ENCODE measurements around the gene TTC23. TPM values are rescaled to one million over a fixed set of nuclear protein-coding genes. Genes with fewer than 3 reads are reported as not detected.
"Not testable (repeated sequence)": the region's sequence is repeated elsewhere in the genome, so short reads cannot be mapped to it uniquely, and the experiment has no call there.

Gene TTC23
- total RNA-seq, 1 donor from 2014 or later: 32.3 TPM

GRCh38 chr15:99117111-99117510, 132.3 kb downstream of the TTC23 start:
- Mint-ChIP-seq H3K36me3 (peaks cover 2% of the 10 kb centered on the region), H3K9me3 (no peaks in the 10 kb centered on the region), H3K27ac (no peak overlapping the region), H3K4me3 (no peak overlapping the region), H3K27me3 (ENCODE audit: low read depth) (no peaks in the 10 kb centered on the region), H3K4me1 (peaks cover 22% of the 10 kb centered on the region)
- TF ChIP-seq CTCF (IDR thresholded peaks at IDR 0.05; ENCODE audit: unreplicated experiment): no peak
- no peak for DNase-seq (ENCODE audit: low spot score in 2 of 2, unreplicated experiment in 2 of 2)

GRCh38 chr15:99115300-99116215, 133.8 kb downstream of the TTC23 start:
- no peak for TF ChIP-seq CTCF (IDR thresholded peaks at IDR 0.05; ENCODE audit: unreplicated experiment)
- peaks cover 2% of the 10 kb centered on the region for H3K27me3 Mint-ChIP-seq (ENCODE audit: low read depth)
- no peak overlapping the region for H3K4me3 Mint-ChIP-seq
- H3K36me3 Mint-ChIP-seq: peaks cover 2% of the 10 kb centered on the region
- H3K9me3 Mint-ChIP-seq: no peaks in the 10 kb centered on the region
- peaks cover 6% of the 10 kb centered on the region for H3K4me1 Mint-ChIP-seq
- no peak overlapping the region for H3K27ac Mint-ChIP-seq
- no peak for DNase-seq (ENCODE audit: low spot score in 2 of 2, unreplicated experiment in 2 of 2)

GRCh38 chr15:99114511-99115299, 134.7 kb downstream of the TTC23 start:
- H3K4me3 Mint-ChIP-seq: no peak overlapping the region
- H3K9me3 Mint-ChIP-seq: no peaks in the 10 kb centered on the region
- TF ChIP-seq CTCF (IDR thresholded peaks at IDR 0.05; ENCODE audit: unreplicated experiment): no peak
- DNase-seq (ENCODE audit: low spot score in 2 of 2, unreplicated experiment in 2 of 2): no peak
- peaks cover 4% of the 10 kb centered on the region for H3K27me3 Mint-ChIP-seq (ENCODE audit: low read depth)
- H3K27ac Mint-ChIP-seq: no peak overlapping the region
- peaks cover 2% of the 10 kb centered on the region for H3K36me3 Mint-ChIP-seq
- H3K4me1 Mint-ChIP-seq: no peaks in the 10 kb centered on the region

GRCh38 chr15:99113547-99114271, 135.7 kb downstream of the TTC23 start:
- Mint-ChIP-seq H3K27ac (no peak overlapping the region), H3K9me3 (no peaks in the 10 kb centered on the region), H3K4me3 (no peak overlapping the region), H3K36me3 (peaks cover 2% of the 10 kb centered on the region), H3K27me3 (ENCODE audit: low read depth) (peaks cover 14% of the 10 kb centered on the region), H3K4me1 (no peaks in the 10 kb centered on the region)
- no peak for DNase-seq (ENCODE audit: low spot score in 2 of 2, unreplicated experiment in 2 of 2)
- no peak for TF ChIP-seq CTCF (IDR thresholded peaks at IDR 0.05; ENCODE audit: unreplicated experiment)

- H3K27me3 Mint-ChIP-seq (ENCODE audit: low read depth): peaks cover 30% of the 10 kb centered on the region
- H3K4me3 Mint-ChIP-seq; H3K9me3 Mint-ChIP-seq; H3K36me3 Mint-ChIP-seq; H3K4me1 Mint-ChIP-seq; H3K27ac Mint-ChIP-seq; DNase-seq (ENCODE audit: low spot score in 2 of 2, unreplicated experiment in 2 of 2): not testable (repeated sequence)
Measured at GRCh38 chr15:99111641-99112040, 137.7 kb downstream of the TTC23 start.

Data from mesothelial cell of epicardium (in vitro differentiated cells).